ENCODE results near the gene CPNE9. TPM values are rescaled to one million over a fixed set of nuclear protein-coding genes. Genes with fewer than 3 reads are reported as not detected.

The CPNE9 gene
- total and polyA plus RNA-seq, 2 experiments from 2014 or later: 7.0 to 8.8 TPM

DNA sequence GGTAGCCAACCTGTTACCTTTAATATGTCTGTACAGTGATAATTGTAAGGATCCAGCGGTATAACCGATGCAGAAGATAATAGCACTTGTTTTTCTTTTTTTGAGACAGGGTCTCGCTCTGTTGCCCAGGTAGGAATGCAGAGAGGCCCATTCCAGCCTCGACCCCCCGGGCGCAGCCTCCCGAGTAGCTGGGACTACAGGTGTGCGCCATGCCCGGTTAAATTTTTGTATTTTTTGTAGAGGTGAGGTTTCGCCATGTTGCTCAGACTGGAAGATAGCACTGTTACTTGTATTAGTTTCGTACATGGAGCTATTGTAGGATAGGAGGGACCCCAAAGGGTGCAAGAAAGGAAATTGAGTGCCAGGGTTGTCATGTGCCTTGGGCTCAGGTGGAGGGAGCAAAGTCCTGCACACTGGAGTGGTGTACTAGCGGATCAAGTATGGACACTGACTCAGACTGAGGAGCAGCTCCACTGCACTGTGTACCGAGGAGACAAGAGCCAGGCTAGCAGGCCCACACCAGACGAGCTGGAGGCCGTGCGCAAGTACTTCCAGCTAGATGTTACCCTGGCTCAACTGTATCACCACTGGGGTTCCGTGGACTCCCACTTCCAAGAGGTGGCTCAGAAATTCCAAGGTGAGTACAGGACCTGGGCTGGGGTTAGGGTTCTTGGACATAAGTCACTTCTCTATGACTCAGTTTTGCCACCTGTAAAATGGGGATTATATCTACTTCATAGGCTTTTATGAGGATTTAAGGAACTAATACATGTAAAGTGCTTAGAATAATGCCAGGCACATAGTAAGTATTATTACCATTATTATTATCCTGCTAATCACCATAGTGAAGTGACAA lies 47.2 kb downstream of the CPNE9 start:
- Histone ChIP-seq H3K79me2 (replicated peaks; ENCODE audit: insufficient read depth) (peaks cover 12% of the 10 kb centered on the region), H2AFZ (peak overlapping the region; percentile 93)
- peak overlapping the region; percentile 98 for H3K27ac Mint-ChIP-seq

More for the DNA sequence above, 47.2 kb downstream of the CPNE9 start:
- no peaks in the 10 kb centered on the region for H4K20me1 ChIP-seq (replicated peaks; ENCODE audit: insufficient read depth)
- H3K9me3 Mint-ChIP-seq: no peaks in the 10 kb centered on the region
- H3K4me2 ChIP-seq: peak overlapping the region; percentile 95
- peaks cover 9% of the 10 kb centered on the region; the same call in 1 of the 2 replicates for H3K4me1 ChIP-seq (ENCODE audit: insufficient read depth)
- H3K36me3 ChIP-seq (ENCODE audit: insufficient read depth): peaks cover 19% of the 10 kb centered on the region
- peaks cover 20% of the 10 kb centered on the region for H3F3A ChIP-seq (replicated peaks; ENCODE audit: low read depth)
- peak overlapping the region; percentile 93 for H3K4me3 Mint-ChIP-seq
- H3K27me3 ChIP-seq (ENCODE audit: insufficient read depth): no peaks in the 10 kb centered on the region
- DNase-seq (ENCODE audit: low spot score) (no peak), ATAC-seq (no peak)
- peaks cover 4% of the 10 kb centered on the region for H3K27me3 Mint-ChIP-seq (ENCODE audit: insufficient read depth, low read depth, poor library complexity)
- H3K4me1 Mint-ChIP-seq: peaks cover 3% of the 10 kb centered on the region; the same call in 2 of the 3 replicates
- peak overlapping the region; percentile 86 for H3K4me3 ChIP-seq
- TF ChIP-seq ZNF114 (CRISPR knock-in tag; IDR thresholded peaks at IDR 0.05): no peak
- TF ChIP-seq ZNF331 (CRISPR knock-in tag; IDR thresholded peaks at IDR 0.05; ENCODE audit: low read depth): no peak
- TF ChIP-seq CREB1 (CRISPR knock-in tag; IDR thresholded peaks at IDR 0.05; ENCODE audit: low read depth): no peak
- TF ChIP-seq, protein P1, sequence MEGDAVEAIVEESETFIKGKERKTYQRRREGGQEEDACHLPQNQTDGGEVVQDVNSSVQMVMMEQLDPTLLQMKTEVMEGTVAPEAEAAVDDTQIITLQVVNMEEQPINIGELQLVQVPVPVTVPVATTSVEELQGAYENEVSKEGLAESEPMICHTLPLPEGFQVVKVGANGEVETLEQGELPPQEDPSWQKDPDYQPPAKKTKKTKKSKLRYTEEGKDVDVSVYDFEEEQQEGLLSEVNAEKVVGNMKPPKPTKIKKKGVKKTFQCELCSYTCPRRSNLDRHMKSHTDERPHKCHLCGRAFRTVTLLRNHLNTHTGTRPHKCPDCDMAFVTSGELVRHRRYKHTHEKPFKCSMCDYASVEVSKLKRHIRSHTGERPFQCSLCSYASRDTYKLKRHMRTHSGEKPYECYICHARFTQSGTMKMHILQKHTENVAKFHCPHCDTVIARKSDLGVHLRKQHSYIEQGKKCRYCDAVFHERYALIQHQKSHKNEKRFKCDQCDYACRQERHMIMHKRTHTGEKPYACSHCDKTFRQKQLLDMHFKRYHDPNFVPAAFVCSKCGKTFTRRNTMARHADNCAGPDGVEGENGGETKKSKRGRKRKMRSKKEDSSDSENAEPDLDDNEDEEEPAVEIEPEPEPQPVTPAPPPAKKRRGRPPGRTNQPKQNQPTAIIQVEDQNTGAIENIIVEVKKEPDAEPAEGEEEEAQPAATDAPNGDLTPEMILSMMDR (conservative IDR thresholded peaks at IDR 0.05; ENCODE audit: low read depth in 2 of 2): no peak
- TF ChIP-seq NANOG (IDR thresholded peaks at IDR 0.05; ENCODE audit: borderline replicate concordance): no peak
- TF ChIP-seq, protein P2, sequence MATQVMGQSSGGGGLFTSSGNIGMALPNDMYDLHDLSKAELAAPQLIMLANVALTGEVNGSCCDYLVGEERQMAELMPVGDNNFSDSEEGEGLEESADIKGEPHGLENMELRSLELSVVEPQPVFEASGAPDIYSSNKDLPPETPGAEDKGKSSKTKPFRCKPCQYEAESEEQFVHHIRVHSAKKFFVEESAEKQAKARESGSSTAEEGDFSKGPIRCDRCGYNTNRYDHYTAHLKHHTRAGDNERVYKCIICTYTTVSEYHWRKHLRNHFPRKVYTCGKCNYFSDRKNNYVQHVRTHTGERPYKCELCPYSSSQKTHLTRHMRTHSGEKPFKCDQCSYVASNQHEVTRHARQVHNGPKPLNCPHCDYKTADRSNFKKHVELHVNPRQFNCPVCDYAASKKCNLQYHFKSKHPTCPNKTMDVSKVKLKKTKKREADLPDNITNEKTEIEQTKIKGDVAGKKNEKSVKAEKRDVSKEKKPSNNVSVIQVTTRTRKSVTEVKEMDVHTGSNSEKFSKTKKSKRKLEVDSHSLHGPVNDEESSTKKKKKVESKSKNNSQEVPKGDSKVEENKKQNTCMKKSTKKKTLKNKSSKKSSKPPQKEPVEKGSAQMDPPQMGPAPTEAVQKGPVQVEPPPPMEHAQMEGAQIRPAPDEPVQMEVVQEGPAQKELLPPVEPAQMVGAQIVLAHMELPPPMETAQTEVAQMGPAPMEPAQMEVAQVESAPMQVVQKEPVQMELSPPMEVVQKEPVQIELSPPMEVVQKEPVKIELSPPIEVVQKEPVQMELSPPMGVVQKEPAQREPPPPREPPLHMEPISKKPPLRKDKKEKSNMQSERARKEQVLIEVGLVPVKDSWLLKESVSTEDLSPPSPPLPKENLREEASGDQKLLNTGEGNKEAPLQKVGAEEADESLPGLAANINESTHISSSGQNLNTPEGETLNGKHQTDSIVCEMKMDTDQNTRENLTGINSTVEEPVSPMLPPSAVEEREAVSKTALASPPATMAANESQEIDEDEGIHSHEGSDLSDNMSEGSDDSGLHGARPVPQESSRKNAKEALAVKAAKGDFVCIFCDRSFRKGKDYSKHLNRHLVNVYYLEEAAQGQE (IDR thresholded peaks at IDR 0.05; ENCODE audit: unreplicated experiment): no peak
- no peak for TF ChIP-seq POLR2AphosphoS5 (IDR thresholded peaks at IDR 0.05; ENCODE audit: low read depth)
- TF ChIP-seq, protein P3, sequence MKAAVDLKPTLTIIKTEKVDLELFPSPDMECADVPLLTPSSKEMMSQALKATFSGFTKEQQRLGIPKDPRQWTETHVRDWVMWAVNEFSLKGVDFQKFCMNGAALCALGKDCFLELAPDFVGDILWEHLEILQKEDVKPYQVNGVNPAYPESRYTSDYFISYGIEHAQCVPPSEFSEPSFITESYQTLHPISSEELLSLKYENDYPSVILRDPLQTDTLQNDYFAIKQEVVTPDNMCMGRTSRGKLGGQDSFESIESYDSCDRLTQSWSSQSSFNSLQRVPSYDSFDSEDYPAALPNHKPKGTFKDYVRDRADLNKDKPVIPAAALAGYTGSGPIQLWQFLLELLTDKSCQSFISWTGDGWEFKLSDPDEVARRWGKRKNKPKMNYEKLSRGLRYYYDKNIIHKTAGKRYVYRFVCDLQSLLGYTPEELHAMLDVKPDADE (IDR thresholded peaks at IDR 0.05): no peak
- TF ChIP-seq JUNB (IDR thresholded peaks at IDR 0.05; ENCODE audit: unreplicated experiment): no peak
- TF ChIP-seq EZH2 (IDR thresholded peaks at IDR 0.05; ENCODE audit: low read depth, unreplicated experiment): no peak
- no peak for TF ChIP-seq STAT1 (IDR thresholded peaks at IDR 0.05; ENCODE audit: unreplicated experiment)
- no peak for TF ChIP-seq EZH2phosphoT487 (IDR thresholded peaks at IDR 0.05; ENCODE audit: unreplicated experiment)
- no peak for TF ChIP-seq ZNF462 (CRISPR knock-in tag; IDR thresholded peaks at IDR 0.05)
- H3K9me2 ChIP-seq (ENCODE audit: insufficient read depth): no peaks in the 10 kb centered on the region; the same call in 1 of the 2 replicates
- H3K36me3 Mint-ChIP-seq (ENCODE audit: low read depth): peaks cover 67% of the 10 kb centered on the region
- peak overlapping the region; percentile 82; the same call in 1 of the 2 replicates for H3K27ac ChIP-seq (ENCODE audit: low read depth)
